Activated CD8-positive, alpha-beta memory T cell treated with anti-CD3 and anti-CD28 coated beads, Interleukin-2, amount 50 U/mL, for 24 hours (primary cell): ENCODE results near the gene PKD2.
A peak's percentile ranks its signal among the peaks of the same experiment; 100 is the strongest.

ENCODE experiments used
- DNase-seq: peaks from one replicate; pipeline ENCODE4 v3.0.0-alpha.2; 2020; ENCODE audit errors: extremely low read depth

PKD2 gene

GRCh38 chr4:88007304-88008121, at the start of gene PKD2:
Gene PKD2 (plus strand): TSS chr4:88007635. CDS start chr4:88007734, 99 bp downstream.
- DNase-seq: peak; percentile 51

DNA sequence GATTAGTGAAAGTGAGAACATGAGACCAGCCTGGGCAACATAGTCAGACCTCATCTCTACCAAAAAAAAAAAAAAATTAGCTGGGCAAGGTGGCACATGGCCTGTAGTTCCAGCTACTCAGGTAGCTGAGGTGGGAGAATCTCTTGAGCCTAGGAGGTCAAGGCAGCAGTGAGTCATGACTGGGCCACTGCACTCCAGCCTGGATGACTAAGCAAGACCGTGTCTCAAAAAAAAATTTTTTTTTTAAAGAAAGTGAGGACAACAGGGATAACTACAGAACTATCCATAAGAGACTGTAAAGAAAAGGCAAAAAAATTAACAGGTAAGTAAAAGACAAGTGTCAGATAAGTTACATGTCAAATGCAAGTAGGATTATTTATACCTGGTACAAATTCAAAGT, 45.4 kb upstream of the PKD2 start:
- DNase-seq: no peak

DNA sequence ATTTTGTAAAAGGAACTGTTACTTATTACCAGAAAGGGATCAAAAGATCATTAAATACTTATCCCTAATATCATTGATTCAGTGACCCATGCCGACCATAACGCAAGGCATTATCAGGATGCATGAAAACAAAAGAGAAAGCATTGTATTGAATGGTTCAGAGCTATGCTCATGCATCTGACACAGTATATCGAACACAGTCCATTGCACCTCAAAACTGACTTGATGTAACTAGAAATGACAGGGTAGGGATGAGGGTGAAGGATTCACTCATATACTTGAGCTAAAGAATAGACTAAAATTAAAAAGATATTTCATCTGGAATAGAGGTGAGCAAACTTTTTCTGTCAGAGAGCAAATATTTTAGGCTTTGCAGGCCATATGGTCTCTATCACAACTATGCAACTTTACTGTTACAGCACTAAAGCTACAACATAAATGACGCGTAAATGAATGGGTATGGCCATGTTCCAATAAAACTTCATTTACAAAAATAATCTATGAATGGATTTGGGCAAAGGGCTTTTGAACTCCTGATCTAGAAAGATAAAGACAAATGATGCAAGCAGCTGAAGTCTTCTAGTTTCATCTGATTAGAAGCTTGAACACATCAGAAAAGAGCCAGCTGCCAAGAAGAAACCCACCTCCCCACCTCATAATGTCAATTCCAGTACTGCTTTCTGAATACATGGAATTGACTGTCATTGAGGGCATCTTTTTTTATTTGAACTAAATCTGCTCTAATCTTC, 44.9 kb upstream of the PKD2 start:
- DNase-seq: no peak

DNA sequence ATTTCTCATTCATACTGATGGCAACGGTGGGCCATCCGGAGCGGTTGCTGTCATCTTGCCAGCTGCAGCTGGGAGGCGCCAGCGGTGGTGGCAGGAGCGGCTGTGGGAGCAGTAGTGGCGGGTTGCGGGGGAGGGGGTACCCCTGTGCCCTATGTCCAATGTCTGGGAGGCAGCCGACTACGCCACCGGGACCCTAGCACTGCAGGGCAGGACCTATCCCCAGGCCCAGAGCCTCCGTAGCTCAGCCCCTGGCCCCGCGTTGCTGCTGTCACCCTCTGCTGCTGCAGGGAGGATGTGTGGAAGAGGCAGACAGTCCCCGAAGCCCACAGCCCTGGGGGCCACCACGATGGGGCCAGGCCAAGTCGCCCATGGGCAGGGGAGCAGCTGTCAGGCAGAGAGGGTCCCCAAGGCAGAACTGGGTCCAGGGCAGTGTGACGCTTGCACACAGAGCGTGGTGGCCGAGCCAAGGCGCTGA, 41.9 kb upstream of the PKD2 start:
- no peak for DNase-seq

DNA sequence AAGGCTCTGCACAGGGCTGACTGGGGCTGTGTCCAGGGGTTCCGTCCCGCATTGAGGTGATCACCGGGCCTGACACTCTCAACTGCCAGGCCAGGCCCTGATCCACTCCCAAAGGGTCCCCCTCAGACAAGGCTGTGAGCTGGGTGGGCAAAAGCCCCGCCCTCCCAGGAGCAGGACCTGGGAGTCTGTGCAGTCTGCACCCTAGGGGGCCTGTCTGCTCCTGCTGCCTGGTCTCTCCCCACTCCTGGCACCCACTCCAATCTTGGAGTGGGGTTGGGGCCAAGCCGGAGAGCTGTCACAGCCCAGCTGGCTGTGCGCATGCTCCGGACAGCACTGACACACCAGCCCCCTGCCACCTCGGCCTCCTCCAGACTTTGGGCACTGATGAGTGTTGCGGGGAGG, 41.3 kb upstream of the PKD2 start:
- DNase-seq: no peak

- no peak for DNase-seq
Measured at GRCh38 chr4:87967193-87967592, 40.2 kb upstream of the PKD2 start.

- DNase-seq: no peak
Measured at GRCh38 chr4:87970121-87970520, 37.3 kb upstream of the PKD2 start.

DNA sequence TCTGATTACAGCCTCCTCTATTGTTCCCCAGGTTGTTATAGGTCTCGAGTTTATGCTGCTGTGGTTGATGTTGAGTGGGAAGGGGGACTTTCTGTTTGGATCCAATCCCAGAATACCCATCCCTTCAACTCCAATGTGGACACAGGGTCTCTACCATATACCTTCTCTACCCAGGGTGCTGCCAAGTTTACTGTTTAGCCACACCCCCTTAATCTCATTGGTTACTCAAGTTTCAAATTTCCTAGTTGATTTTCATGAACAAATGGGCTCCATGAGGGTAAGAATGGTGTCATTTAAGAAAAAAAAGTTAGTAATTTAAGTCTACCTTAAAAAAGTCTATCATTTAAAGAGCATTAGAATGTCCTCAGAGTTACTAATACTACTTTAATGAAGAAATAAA, 35.6 kb upstream of the PKD2 start:
- DNase-seq: no peak

DNA sequence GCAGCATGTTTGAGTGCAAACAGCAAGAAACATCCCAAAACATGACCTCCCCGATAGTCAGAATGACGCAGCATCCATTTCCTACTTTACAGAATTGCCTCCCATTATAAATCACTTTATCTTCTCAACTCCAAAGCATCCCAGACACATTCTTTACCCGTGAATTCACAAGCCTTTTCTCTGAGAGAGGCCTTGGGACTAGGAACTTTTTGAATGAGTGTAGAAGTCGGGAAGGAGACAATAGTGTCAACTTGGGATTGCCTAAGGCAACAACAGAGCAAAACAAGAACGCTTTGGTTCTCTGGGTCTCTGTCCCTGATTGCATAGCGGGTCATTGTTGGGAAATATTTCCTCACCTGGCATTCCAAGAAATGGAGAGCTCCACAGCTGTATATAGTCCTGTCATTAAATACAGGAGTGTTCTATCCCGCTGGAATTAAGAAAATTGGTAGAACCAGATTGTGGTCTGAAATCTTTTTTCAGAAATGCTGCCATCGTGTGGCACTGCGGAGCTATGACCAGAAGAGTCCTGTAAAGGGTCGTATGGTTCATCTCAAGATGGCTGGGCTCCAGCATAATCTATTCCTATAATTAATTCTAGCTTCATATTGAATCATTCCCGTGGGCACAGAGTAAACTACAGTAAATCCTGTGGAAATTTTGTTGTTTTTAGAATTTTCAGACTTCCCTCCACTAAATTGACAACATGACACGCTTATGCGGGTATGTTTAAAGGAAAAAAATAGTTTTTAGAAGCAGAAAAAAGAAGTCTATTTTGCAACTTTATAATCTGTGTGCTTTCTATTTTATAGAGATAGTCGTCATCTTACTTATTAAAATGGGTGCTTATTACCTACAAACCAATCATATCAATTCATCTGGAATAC, 33.9 kb upstream of the PKD2 start:
- DNase-seq: no peak

DNA sequence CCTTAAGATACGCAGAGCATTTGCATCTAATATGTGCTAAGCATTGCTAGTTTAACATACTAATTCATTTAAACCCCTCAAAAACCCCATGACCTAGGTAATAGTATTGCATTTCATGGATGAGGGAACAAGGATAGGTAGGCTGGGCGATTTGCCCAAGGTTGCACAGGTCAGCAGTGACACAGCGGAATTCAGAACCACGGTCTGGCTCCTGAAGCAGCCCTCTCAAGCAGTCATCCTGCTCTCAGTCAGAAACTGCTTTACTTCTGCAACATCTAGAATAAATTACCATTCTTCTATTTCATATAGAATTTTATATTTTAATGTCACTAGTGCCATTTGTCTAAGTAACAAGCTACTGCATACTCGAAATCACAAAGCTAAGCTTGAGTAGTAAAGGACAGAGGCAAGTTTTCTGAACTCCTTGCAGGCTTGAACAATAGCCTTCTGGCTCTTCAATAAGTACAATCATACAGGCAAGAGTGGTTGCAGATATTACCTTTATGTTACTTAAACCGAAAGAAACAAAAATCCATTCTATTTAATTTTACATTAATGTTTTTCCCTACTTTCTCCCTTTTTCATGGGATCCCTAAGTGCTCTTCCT, 32.5 kb upstream of the PKD2 start:
- no peak for DNase-seq

- no peak for DNase-seq
Measured at GRCh38 chr4:87975466-87975865, 32.0 kb upstream of the PKD2 start, which contains the start of gene SPP1. Gene SPP1 (plus strand): TSS chr4:87975714. CDS start chr4:87976896, 1,182 bp downstream.

GRCh38 chr4:87977521-87978278, 29.7 kb upstream of the PKD2 start:
- no peak for DNase-seq

DNA sequence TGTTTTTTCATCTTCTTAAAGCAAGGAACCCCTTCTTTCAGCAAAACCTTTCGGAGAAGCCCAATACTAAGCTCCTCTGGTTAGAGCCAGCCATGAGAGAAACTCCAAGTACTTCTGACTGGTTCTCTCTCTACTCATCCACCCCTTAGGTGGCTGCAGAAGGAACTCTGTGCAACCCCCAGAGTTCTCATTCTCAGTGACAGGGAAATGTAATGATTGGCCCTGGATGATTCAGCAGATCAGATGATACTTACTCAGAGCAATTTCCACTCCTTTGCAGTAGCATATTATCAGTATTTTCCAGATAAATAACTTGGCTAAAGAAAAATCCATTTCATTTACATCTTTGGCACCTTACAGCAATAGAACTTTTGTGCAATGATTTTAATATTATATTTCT, 28.8 kb upstream of the PKD2 start:
- DNase-seq: no peak

DNA sequence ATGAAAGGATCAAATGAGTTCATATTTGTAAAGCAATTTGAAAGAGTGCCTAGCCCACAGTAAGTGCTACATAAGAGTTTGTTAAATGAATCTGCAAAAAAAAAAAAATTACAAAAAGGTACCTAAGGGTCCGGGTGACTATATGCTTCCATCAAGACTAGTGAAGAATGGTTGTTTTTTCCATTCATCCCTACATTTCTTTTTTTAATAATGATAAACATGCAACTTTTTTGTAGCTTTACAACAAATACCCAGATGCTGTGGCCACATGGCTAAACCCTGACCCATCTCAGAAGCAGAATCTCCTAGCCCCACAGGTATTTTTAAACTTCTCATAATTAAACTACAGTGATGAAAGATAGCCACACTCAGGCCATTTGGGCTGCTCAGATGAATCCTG, 27.6 kb upstream of the PKD2 start:
- no peak for DNase-seq

DNA sequence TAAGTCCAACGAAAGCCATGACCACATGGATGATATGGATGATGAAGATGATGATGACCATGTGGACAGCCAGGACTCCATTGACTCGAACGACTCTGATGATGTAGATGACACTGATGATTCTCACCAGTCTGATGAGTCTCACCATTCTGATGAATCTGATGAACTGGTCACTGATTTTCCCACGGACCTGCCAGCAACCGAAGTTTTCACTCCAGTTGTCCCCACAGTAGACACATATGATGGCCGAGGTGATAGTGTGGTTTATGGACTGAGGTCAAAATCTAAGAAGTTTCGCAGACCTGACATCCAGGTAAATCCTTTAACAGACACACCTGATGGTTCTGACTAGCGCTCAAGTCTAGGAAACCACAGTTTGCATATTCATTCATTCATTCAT, 25.9 kb upstream of the PKD2 start:
- no peak for DNase-seq

GRCh38 chr4:87982036-87982435, 25.4 kb upstream of the PKD2 start:
- DNase-seq: no peak

GRCh38 chr4:87982446-87983010, 24.9 kb upstream of the PKD2 start:
- no peak for DNase-seq

GRCh38 chr4:87983996-87984395, 23.4 kb upstream of the PKD2 start:
- DNase-seq: no peak

DNA sequence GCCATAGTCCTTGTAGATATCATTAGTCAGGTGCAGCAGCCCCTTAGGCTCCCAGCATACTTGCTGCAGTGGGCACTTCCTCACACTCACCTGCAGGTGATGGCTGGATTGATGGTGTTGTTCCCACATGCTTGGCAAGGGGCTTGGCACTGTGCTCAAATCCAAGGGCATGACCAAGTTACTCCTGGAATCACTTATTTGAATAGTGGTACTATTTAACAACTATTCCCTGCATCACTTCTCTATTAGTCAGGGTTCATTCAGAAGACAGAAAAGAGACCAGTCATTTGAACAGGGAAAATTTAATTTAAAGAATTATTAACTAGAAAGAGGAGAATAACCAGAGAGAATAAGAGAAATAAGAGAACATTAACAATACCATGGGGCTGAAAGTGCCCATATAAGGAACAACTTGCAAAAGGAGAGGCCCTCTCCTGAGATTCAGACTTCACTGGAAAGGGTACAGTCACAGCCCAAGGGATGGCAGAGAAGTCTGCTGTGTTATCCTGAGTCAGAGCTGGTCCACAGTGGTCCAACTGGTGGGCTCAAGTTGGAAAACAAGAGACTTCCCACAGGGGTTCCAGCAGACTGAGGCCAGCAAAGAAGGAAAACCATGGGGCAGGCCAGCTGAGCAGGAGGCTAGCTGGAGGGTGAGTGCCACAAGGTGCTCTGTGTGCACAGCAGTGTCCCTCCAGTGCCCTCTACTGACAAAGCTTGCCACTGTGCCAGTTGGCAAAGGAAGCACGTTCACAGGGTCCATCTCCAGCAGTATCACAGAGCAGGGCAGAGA, 22.1 kb upstream of the PKD2 start:
- DNase-seq: no peak

DNA sequence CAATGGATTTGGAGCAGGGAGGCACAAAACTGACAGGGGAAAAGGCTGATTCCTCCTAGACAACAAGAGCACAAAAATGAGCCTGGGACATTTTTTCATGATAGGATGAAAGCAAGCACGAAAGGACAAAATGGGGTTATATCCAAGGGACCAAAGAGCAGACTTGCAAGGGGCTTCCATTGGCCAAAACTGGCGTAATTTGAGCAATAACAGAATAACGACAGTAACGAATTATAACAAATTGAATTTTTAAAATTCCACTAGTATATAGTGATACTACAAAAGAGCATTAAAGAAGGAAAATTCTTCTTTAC, 21.6 kb upstream of the PKD2 start:
- no peak for DNase-seq
